PC-3 (cell line): ENCODE data around the gene PPA1.

ENCODE experiments used
- EZH2 ChIP-seq: fragments of 300-600 bp; sonication (generic); IDR thresholded peaks from one replicate; pipeline ENCODE4 v1.6.1; 2017; ENCODE audit warnings: antibody characterized with exemption, mild to moderate bottlenecking, low read length; ENCODE audit not compliant: unreplicated experiment
- TF ChIP-seq, protein P1 (sequence below): fragments of 300-600 bp; sonication (generic); conservative IDR thresholded peaks from 2 replicates; pipeline ENCODE4 v1.5.1; 2017; ENCODE audit warnings: antibody characterized with exemption, low read depth, mild to moderate bottlenecking, low read length

DNA sequence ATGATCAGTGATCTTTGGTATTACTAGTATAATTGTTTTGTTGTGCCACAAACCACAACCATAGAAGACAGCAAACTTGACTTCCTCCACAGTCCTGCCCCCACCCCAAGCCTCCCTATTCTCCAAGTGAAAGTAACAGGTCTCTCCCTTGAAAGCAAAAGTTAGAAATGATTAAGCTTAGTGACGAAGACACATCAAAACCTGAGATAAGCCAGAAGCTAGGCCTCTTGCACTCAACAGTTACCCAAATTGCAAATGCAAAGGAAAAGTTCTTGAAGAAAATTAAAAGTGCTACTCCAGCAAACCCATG is 70.4 kb downstream of the PPA1 start:
- TF ChIP-seq, protein P1, sequence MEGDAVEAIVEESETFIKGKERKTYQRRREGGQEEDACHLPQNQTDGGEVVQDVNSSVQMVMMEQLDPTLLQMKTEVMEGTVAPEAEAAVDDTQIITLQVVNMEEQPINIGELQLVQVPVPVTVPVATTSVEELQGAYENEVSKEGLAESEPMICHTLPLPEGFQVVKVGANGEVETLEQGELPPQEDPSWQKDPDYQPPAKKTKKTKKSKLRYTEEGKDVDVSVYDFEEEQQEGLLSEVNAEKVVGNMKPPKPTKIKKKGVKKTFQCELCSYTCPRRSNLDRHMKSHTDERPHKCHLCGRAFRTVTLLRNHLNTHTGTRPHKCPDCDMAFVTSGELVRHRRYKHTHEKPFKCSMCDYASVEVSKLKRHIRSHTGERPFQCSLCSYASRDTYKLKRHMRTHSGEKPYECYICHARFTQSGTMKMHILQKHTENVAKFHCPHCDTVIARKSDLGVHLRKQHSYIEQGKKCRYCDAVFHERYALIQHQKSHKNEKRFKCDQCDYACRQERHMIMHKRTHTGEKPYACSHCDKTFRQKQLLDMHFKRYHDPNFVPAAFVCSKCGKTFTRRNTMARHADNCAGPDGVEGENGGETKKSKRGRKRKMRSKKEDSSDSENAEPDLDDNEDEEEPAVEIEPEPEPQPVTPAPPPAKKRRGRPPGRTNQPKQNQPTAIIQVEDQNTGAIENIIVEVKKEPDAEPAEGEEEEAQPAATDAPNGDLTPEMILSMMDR, result no peak
- TF ChIP-seq EZH2, result no peak
